Measurements from ENCODE around the gene DYNC2I2. TPM values are rescaled to one million over a fixed set of nuclear protein-coding genes. Genes with fewer than 3 reads are reported as not detected.

Gene DYNC2I2
- total and polyA plus RNA-seq, 2 donors from 2014 or later: 76.6 to 98.6 TPM

DNA sequence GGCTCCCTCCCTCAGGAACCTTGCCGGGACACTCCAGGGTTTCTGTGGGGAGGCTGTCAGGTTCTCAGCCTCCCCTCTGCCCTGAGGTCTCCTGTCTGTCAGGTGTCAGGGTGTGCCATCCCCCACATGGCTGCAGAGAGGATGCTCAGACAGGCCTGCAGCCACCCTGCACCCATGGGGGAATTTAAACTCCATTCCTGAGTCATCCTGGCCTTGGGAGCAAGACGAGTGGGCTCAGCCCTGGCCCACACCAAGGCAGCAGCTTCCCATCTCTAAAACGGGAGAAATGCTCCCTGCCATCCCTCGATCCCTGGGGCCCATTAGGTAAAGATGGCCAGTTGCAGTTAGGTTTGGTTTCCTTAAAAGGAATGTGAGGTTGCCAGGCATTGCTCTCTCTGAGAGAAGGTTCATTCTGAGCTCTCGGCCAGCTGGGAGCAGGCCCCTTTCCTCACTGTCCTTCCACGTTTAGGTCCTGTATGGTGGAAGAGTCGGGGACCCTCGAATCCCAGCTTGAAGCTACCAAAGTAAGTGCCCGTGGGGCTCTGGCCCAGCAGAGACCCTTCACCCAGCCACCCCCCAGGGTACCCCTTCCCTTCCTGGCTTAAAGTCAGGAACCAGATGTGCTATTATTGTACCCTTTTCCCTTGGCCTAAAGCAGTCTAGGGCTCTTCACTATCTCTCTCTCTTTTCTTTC is 26.6 kb downstream of the DYNC2I2 start:
- intact Hi-C loops (cut with DNase I): no loop called here

GRCh38 chr9:128629136-128629535 is 27.5 kb downstream of the DYNC2I2 start:
- peaks cover 6 to 91% (median 59%) of the 10 kb centered on the region in 3 donors for H3K36me3 ChIP-seq (ENCODE audit: control insufficient read depth in 2 of 3, insufficient read depth in 3 of 3, low read length in 3 of 3)
- H3K9me3 ChIP-seq (ENCODE audit: control insufficient read depth in 2 of 3, insufficient read depth in 1 of 3, low read length in 3 of 3): no peaks in the 10 kb centered on the region
- H3K4me3 ChIP-seq (ENCODE audit: low read length in 3 of 3): no peak overlapping the region
- TF ChIP-seq, protein P1, sequence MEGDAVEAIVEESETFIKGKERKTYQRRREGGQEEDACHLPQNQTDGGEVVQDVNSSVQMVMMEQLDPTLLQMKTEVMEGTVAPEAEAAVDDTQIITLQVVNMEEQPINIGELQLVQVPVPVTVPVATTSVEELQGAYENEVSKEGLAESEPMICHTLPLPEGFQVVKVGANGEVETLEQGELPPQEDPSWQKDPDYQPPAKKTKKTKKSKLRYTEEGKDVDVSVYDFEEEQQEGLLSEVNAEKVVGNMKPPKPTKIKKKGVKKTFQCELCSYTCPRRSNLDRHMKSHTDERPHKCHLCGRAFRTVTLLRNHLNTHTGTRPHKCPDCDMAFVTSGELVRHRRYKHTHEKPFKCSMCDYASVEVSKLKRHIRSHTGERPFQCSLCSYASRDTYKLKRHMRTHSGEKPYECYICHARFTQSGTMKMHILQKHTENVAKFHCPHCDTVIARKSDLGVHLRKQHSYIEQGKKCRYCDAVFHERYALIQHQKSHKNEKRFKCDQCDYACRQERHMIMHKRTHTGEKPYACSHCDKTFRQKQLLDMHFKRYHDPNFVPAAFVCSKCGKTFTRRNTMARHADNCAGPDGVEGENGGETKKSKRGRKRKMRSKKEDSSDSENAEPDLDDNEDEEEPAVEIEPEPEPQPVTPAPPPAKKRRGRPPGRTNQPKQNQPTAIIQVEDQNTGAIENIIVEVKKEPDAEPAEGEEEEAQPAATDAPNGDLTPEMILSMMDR (IDR thresholded peaks at IDR 0.05; ENCODE audit: borderline replicate concordance, extremely low read depth, insufficient read depth): no peak
- H3K9ac ChIP-seq (ENCODE audit: low read length in 3 of 3): no peak overlapping the region
- no peak for DNase-seq
- intact Hi-C loops (cut with DNase I): no loop called here
- FAIRE-seq: no peak
- H3K27ac ChIP-seq (ENCODE audit: low read depth in 2 of 2, low read length in 2 of 2): no peak overlapping the region
- no peaks in the 10 kb centered on the region for H3K27me3 ChIP-seq (ENCODE audit: control insufficient read depth, insufficient read depth, low read length)
- H3K4me1 ChIP-seq (ENCODE audit: control insufficient read depth in 2 of 3, insufficient read depth in 2 of 3, low read depth in 1 of 3, low read length in 3 of 3): peaks cover 0 to 8% (median 0%) of the 10 kb centered on the region in 3 donors

More for the DNA sequence above, 26.6 kb downstream of the DYNC2I2 start:
- H3K36me3 ChIP-seq (ENCODE audit: control insufficient read depth in 2 of 3, insufficient read depth in 3 of 3, low read length in 3 of 3): peaks cover 4 to 86% (median 51%) of the 10 kb centered on the region in 3 donors
- H3K9ac ChIP-seq (ENCODE audit: low read length in 3 of 3): no peak overlapping the region
- H3K4me1 ChIP-seq (ENCODE audit: control insufficient read depth in 2 of 3, insufficient read depth in 2 of 3, low read depth in 1 of 3, low read length in 3 of 3): peaks cover 0 to 17% (median 4%) of the 10 kb centered on the region in 3 donors
- TF ChIP-seq, protein P1 (IDR thresholded peaks at IDR 0.05; ENCODE audit: borderline replicate concordance, extremely low read depth, insufficient read depth): no peak
- H3K9me3 ChIP-seq (ENCODE audit: control insufficient read depth in 2 of 3, insufficient read depth in 1 of 3, low read length in 3 of 3): no peaks in the 10 kb centered on the region
- H3K4me3 ChIP-seq (ENCODE audit: low read length in 3 of 3): no peak overlapping the region
- FAIRE-seq (no peak), DNase-seq (peak in 1 of 5 donors; percentile 21)
- H3K27me3 ChIP-seq (ENCODE audit: control insufficient read depth, insufficient read depth, low read length): no peaks in the 10 kb centered on the region
- no peak overlapping the region for H3K27ac ChIP-seq (ENCODE audit: low read depth in 2 of 2, low read length in 2 of 2)

DNA sequence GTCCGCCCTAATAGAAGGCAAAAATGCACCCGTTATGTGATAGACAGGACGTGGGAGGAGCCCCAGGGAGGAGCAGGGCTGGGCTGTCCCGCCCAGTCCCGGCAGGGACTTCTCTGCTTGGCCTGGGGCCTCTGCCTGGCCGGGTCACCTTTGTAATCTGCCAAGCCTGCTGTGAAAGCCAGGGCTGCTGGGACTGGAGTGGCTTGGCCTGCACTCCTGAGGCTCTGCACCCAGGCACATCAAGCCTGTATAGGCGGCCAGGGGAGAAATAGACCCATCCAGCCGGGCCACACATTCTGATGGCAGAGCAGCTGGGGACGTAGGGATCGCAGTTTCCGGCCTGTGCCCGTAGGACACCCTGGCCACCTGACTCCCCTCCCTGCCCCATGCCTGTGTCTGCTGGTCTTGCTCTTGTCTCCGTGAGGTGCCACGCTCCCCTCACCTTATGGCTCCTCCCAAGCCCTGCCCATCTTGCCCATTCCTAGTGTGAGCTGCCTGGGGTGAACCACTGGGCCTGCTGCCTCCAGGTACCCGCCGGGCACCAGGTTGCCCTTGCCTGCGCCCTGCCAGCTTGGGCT is 28.1 kb downstream of the DYNC2I2 start:
- H3K9ac ChIP-seq (ENCODE audit: low read length in 3 of 3): no peak overlapping the region
- DNase-seq: peak in 1 of 5 donors; percentile 74
- H3K27ac ChIP-seq (ENCODE audit: low read depth in 2 of 2, low read length in 2 of 2): no peak overlapping the region
- H3K9me3 ChIP-seq (ENCODE audit: control insufficient read depth in 2 of 3, insufficient read depth in 1 of 3, low read length in 3 of 3): no peaks in the 10 kb centered on the region
- H3K27me3 ChIP-seq (ENCODE audit: control insufficient read depth, insufficient read depth, low read length): no peaks in the 10 kb centered on the region
- H3K4me3 ChIP-seq (ENCODE audit: low read length in 3 of 3): no peak overlapping the region
- no peak for FAIRE-seq
- TF ChIP-seq, protein P1 (IDR thresholded peaks at IDR 0.05; ENCODE audit: borderline replicate concordance, extremely low read depth, insufficient read depth): no peak
- H3K4me1 ChIP-seq (ENCODE audit: control insufficient read depth in 2 of 3, insufficient read depth in 2 of 3, low read depth in 1 of 3, low read length in 3 of 3): peaks cover 0 to 6% (median 0%) of the 10 kb centered on the region in 3 donors
- intact Hi-C loops (cut with DNase I): no loop called here
- peaks cover 6 to 87% (median 54%) of the 10 kb centered on the region in 3 donors for H3K36me3 ChIP-seq (ENCODE audit: control insufficient read depth in 2 of 3, insufficient read depth in 3 of 3, low read length in 3 of 3)
